Measurements from ENCODE around the gene GCNT2.
"Not testable (repeated sequence)": the region's sequence is repeated elsewhere in the genome, so short reads cannot be mapped to it uniquely, and the experiment has no call there.

GCNT2 gene

DNA sequence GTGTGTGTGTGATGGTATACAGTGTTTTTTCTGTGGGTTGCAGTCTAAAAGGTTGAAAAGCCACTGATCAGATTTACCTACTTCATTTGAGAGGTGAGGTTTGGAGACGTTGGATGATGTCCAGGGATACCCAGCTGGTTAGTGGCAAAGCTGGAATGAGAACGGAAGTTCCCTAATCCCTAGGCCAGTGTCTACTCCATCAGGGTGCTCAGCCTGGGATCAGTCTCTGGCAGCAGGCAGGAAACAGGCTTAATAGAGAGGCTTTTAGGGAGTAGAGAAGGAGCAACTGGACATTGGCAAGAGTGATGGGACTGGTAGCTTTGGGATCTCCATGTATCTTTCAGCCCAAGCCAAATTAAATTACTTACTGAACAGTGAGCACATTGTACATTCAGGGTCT lies 92.6 kb downstream of the GCNT2 start:
- DNase-seq: no peak

DNA sequence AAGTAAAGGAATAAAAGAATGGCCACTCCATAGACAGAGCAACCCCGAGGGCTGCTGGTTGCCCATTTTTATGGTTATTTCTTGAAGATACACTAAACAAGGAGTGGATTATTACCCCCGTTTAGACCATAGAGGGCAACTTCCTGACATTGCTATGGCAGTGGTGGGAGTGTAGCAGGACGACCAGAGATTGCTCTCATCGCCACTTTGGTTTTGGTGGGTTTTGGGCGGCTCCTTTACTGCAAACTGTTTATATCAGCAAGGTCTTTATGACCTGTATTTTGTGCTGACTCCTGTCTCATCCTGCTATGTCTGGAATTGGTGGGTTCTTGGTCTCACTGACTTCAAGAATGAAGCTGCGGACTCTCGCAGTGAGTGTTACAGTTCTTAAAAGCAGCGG lies 94.5 kb downstream of the GCNT2 start:
- no peak for DNase-seq

DNA sequence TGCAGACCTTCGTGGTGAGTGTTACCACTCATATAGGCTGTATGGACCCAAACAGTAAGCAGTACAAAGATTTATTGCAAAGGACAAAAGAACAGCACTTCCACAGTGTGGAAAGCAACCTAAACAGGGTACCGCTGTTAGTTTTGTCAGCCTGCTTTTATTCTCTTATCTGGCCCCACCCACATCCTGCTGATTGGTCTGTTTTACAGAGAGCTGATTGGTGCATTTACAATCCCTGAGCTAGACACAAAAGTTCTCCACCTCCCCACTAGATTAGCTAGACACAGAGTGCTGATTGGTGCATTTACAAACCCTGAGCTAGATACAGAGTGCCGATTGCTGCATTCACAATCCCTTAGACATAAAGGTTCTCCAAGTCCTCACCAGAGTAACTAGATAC lies 95.1 kb downstream of the GCNT2 start:
- not testable (repeated sequence) for DNase-seq

DNA sequence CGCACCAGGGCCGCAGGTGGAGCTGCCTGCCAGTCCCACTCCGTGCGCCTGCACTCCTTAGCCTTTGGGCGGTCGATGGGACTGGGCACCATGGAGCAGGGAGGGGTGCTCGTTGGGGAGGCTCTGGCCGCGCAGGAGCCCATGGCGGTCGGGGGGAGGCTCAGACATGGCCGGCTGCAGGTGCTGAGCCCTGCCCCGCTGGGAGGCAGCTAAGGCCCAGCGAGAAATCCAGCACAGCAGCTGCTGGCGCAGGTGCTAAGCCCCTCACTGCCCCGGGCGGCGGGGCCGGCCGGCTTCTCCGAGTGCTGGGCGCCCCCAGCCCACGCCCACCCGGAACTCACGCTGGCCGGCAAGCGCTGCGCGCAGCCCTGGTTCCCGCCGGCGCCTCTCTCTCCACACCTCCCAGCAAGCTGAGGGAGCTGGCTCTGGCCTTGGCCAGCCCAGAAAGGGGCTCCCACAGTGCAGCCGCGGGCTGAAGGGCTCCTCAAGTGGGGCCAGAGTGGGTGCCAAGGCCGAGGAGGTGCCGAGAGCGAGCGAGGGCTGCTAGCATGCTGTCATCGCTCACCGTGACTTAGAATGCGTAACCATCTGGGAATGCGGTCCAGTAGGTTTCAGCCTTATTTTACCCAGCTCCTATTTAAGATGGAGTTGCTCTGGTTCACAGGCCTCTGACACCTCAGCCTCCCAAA lies 96.0 kb downstream of the GCNT2 start:
- no peak for DNase-seq

DNA sequence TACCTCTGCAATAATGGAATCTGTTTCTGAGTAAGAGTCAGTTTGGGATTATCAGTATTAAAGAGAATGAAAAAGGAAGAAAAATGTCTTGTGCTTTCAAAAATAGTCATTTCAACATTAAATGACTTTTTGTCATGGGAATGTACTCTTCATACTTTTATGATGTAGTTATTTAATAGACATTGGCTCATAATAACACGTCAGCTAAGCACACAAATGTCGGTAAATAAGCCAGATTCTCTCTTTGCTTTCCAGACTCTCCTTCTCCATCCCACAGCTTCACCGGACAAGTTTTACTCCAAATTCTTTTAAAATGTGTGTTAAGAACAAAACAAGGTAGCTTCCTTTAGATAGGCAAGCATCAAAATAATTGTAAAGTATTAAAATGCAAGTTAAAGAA lies 97.3 kb downstream of the GCNT2 start:
- no peak for DNase-seq

DNA sequence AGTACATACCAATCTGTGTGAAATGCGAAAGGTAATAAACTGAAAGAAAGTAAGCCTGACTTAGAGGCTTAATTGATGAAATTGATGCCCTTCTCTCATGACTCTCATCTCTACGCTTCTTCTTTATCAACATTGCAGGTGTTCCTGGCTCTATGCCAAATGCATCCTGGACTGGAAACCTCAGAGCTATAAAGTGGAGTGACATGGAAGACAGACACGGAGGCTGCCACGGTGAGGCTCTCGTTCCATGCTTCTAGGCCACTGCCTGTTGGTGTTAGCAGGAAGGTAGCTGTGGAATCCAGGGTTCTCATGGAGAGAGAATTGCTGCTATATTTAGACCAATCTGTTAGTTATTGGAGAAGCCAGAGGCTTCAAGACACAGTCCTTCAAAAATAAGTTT lies 100.1 kb downstream of the GCNT2 start:
- no peak for DNase-seq

DNA sequence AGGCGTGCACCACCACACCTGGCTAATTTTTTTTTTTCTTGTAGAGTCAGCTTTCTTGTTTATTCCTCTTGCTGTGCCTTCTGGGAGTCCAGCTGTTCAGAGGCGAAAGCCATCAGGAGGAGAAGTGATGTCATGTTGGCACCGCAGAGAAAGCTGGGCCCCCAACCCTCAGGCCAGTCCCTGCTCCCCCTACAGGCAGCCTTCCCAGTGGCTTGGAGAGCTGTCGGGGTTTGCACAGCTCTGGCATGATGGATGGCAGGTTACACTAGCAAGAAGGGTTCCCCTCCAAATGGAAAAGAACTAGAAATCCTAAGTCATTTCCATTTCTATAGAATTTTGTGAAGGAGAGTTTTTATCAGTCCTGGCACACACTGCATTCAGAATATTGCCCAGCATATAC lies 100.7 kb downstream of the GCNT2 start:
- DNase-seq: no peak

DNA sequence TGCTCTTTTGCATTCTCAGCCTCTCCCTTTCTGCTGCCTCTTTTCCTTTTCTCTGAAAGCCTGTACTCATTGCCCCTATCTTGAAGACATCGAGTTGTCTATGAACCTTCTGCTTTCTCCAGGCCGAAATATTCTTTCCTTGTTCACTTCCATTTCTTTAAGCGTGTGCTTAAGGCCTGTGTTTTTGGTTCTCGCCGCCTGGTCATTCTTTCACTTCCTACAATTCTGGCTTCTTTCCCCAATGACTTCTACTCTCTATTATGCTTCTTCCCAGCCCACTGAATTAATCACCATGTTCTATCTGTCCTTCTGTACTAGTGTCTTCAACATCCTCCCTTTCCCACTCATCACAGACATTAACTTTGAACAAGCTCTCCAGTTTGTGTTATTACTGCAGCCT lies 103.7 kb downstream of the GCNT2 start:
- no peak for DNase-seq

DNA sequence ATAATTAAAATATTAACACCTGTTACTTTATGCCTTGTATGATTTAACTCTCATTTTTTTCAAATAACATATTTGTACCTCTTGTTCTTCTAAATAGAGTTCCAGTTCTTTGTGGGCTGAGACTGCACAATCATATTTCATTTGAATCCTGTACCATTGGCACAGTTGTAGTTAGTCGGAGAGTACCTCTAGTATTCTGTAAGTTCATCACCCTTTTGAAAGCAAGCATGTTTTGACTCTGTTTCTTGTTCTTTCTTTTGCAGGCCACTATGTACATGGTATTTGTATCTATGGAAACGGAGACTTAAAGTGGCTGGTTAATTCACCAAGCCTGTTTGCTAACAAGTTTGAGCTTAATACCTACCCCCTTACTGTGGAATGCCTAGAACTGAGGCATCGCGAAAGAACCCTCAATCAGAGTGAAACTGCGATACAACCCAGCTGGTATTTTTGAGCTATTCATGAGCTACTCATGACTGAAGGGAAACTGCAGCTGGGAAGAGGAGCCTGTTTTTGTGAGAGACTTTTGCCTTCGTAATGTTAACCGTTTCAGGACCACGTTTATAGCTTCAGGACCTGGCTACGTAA lies 105.1 kb downstream of the GCNT2 start:
- DNase-seq: no peak

DNA sequence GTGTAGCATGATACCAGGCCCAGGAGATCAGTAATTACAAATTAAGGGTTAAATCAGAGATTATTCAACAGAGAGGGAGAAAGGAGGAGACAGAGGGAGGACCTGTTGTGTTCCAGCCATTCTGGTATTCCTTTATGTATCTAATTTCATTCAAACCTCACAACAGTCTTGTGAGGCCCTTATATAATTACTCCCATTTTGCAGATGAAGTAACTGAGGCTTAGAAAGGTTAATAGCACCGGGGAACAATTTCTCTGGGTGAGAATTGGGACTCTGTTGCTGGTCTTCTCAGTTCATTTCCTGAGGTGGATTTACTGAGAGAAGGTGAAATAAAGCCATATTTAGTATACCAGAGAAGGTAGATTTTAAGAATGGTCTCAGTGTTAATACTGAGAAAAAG lies 106.6 kb downstream of the GCNT2 start:
- DNase-seq: no peak

DNA sequence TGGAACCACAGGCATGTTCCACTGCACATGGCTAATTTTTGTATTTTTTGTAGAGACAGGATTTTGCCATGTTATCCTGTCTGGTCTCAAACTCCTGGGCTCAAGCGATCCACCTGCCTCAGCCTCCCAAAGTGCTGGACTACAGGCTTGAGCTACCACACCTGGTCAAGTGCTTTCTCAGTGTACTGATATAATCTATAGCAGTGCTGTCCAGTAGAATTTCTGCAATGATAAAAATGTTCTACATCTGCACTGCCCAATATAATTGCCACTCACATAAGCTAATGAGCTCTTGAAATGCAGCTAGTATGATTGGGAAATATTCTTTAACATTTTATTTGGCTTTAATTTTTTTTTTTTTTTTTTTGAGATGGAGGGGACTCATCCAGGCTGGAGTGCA lies 109.0 kb downstream of the GCNT2 start:
- DNase-seq: no peak

DNA sequence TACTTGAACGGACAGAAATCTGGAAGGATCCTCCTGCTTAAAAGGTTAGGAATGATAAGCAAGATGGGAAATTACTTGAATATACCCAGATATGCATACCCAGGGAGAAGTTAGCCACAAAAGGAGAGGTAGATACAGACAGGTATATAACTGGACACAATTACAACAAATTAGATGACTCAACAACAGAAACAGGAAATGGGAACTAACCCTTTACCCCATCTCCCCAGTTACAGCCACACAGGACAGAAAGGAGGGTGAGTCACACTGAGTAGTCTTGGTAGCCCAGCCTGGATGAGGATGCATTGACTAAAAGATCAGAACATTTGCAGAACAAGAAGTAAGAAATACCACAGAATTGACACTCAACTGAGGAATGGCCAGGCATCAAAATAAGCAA lies 112.1 kb downstream of the GCNT2 start:
- DNase-seq: no peak

DNA sequence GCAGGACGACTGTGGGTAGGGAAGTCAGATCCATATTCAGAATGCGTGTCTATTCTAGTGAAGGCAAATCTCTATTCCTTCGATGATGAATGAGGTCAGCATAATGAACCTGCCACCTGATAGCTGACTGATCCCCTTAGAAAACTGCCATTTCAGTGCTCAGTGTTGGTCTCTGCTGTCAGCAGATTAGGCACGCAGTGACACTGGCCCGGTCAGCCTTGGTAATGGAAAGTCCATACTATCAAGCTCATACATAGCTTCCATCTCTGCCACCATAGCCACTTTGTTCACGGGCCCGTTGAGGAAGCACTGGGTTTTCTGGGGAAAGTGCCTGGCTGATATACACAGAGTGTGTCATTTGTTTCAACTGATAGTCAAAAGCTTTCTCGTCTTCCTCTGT lies 119.3 kb downstream of the GCNT2 start:
- DNase-seq: no peak

DNA sequence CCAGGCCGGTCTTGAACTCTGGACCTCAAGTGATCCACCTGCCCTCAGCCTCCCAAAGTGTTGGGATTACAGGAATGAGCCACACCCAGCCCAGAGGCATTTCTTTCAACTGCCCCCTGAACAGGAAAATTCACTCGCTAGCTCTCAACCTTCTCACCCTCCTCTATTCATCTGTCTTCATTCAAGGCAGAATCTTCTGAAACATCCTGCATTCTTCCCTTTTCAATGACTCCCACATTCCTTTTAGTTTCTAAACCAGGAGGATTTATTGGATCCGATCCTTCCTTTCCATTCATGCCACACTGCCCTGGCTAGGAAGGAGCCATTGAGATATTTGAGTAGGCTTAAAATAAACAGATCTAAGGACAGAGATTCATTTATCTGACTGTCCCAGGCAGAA lies 120.4 kb downstream of the GCNT2 start:
- no peak for DNase-seq

DNA sequence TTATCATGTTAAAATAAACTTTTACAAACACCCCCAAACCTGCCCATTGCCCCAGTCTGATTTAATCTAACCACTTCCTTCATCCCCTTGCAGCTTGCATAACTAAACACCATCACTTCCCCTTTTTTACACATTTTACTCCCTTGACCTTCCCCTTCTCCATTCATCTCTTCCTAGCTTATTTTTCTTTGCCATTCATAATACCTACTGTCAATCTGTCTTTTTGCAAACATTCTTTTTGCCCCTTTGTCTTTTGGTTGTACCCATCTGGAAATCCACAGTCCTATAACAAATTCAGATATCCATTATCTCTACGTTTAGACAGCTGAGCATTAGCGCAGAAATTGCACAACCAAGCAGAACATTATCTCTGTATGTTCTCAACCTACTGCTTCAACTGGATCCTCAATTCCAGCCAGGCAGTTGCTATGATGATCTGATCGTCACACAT lies 122.1 kb downstream of the GCNT2 start:
- no peak for DNase-seq

DNA sequence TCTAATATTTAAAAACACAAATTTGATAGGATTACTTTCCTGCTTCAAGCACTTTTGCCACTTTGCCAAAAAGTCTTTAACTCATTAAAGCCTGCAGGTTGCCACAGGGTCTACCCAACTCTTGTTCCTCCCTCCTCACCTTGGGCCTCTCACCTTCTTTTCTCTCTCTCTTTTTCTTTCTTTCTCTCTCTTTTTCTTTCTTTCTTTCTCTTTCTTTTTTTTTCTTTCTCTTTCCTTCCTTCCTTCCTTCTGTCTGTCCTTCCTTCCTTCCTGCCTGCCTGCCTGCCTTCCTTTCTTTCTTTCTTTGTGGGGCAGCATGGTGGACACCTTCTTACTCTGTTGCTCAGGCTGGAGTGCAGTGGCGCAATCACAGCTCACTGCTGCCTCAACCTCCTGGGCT lies 123.1 kb downstream of the GCNT2 start:
- DNase-seq: no peak

DNA sequence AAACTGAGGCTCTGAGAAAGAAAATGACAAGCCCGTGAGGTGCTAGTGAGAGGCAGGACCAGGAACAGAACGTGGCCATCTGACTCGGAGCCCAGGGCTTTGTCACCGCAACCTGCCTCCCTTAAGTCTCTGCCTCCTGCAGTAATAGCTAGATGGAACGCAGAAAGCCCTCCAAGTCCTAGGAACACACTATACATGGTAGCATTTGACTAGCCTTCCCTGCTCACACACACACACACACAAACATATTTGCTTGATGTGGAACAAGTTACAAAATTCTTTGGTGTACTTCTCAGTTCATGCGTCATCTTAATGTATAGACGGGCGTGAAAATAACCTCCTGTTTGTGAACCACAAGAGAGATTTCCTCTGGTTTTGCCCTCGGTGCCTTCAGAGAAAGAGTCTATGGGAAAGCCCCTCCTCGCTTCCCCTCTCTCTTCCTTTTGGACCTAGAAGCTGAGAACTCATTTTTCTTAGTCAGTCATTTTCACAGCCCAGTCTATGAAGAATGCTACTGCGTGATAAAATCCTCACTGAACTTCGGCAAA lies 134.4 kb downstream of the GCNT2 start:
- no peak for DNase-seq

DNA sequence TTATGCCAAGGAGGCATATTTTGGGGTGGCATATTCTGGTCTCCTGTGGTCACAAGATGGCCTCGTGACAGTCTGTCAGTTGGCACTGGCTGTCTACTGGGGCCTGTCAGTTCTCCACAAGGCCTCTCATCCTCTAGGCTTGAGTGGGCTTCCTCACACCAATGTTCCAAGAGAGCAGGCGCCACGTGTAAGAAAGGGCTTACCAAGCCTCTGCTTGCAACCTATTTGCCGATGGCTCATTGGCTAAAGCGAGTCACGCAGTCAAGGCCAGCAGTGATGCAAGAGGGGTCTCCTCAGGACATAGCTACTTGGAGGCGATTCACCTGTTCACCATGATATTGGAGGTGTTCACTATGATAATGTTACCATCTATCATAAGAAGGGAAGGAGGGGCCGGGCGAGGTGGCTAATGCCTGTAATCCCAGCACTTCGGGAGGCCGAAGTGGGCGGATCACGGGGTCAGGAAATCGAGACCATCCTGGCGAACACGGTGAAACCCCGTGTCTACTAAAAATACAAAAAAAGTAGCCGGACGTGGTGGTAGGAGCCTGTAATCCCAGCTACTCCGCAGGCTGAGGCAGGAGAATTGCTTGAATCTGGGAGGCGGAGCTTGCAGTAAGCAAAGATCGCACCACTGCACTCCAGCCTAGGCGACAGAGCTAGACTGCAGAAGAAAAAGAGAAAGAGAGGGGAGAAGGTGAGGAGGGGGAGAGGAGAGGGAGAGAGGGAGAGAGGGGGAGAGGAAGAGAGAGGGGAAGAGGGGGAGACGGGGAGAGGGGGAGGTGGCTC lies 138.0 kb downstream of the GCNT2 start:
- no peak for DNase-seq

DNA sequence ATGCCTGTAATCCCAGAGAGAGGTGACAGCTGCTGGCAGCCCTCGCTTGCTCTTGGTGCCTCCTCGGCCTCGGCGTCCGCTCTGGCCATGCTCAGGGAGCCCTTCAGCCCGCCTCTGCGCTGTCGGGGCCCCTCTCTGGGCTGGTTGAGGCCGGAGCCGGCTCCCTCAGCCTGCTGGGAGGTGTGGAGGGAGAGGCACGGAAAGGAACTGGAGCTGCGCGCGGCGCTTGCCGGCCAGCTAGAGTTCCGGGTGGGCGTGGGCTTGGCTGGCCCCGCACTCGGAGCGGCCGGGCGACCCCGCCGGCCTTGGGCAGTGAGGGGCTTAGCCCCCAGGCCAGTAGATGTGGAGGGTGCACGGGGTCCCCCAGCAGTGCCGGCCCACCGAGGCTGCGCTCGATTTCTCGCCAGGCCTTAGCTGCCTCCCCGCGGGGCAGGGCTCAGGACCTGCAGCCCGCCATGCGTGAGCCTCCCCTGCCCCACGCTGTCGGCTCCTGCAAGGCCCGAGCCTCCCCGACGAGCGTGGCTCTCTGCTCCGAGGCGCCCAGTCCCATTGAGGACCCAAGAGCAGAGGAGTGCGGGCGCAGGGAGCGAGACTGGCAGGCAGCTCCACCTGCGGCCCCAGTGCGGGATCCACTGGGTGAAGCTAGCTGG lies 138.7 kb downstream of the GCNT2 start:
- DNase-seq: peak; percentile 4

DNA sequence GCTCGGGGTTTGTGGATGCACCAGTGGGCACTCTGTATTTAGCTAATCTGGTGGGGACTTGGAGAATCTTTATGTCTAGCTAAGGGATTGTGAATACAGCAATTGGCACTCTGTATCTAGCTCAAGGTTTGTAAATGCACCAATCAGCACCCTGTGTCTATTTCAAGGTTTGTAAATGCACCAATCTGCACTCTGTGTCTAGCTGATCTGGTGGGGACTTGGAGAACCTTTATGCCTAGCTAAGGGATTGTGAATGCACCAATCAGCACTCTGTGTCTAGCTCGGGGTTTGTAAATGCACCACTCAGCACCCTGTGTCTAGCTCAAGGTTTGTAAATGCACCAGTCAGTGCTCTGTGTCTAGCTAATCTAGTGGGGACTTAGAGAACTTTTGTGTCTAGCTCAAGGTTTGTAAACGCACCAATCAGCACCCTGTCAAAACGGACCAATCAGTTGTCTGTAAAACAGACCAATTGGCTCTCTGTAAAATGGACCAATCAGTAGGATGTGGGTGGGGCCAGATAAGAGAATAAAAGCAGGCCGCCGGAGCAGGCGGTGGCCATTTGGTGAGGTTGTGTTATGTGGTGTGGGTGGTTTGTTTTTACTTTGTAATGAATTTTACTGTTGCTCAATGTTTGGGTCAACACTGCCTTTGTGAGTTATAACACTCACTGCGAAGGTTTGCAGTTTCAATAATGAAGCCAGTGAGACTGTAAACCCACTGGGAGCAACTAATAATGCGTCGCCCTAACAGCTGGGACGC lies 139.5 kb downstream of the GCNT2 start:
- not testable (repeated sequence) for DNase-seq

DNA sequence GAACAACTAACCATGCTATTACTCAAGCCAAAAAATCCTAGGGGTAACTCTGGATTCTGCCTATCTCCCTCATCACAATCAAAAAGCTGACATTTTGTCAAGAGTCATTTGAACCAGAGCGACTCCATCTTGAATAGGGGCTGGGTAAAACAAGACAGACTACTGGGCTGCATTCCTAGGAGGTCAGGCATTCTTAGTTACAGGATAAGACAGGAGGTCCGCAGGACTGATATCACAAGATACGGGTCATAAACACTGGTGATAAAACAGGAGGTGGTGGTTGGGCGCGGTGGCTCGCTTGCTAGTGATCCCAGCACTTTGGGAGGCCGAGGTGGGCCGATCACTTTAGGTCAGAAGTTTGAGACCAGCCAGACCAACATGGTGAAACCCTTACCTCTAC lies 141.1 kb downstream of the GCNT2 start:
- no peak for DNase-seq

DNA sequence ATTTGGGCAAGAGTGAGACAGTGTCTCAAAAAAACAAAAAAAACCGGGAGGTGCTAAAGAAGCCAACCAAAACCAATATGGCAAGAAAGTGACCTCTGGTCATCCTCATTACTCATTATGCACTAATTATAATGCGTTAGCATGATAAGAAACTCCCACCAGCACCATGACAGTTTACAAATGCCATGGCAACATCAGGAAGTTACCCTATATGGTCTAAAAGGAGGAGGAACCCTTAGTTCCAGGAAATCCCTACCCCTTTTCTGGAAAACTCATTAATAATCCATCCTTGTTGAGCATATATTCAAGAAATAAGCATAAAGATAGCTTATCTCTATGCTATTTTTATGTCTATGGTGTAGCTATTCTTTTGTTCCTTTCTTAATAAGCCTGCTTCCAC lies 141.6 kb downstream of the GCNT2 start:
- no peak for DNase-seq

Data from fibroblast of skin of scalp (primary cell).